HG03558 (cell line): ENCODE data around the gene PRR5.
"Not testable (repeated sequence)": the region's sequence is repeated elsewhere in the genome, so short reads cannot be mapped to it uniquely, and the experiment has no call there.

Source experiments
- ATAC-seq: cut with Tn5 transposase; IDR thresholded peaks from one replicate; pipeline ENCODE4 v1.9.1; 2021; ENCODE audit warnings: moderate number of reproducible peaks; ENCODE audit not compliant: unreplicated experiment; ENCODE audit errors: extremely low read depth

PRR5 gene

DNA sequence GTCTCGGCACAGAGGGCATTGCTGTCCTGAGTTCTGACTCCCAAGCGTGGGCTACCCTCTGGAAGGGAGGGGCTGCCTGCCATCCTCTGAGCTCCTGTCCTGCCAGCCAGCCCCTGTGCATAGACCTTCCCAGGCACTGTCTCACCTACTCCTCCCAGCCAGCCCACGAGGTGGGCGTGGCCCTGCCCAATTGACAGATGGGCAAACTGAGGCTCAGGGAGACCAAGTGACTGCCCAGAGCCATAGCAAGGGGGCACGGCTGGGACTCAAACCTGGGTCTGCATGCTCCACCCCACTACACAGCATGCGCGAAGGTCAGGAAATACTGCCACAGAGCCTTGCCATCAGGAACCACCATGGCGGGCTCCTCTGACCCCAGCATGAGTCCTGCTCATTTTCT, 29.4 kb upstream of the PRR5 start:
- ATAC-seq: no peak

DNA sequence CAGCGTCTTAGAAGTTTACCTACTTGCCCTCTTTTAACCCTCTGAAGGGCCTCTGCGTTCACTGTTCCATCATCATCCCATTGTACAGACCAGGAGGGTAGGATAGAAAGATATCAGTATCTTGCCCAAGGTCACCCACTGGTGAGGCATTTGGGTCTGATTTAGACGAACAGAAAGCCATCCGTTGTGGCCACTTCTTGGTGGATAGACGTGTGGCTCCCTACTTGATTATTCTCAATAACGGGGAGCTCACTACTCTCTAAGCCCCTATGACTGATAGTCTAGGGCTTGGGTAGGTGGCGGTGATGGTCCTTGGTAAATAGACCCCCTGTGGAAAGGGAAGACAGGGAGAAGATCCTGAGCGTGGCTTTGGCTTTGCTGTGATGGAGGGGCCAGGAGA, 28.6 kb upstream of the PRR5 start:
- no peak for ATAC-seq

DNA sequence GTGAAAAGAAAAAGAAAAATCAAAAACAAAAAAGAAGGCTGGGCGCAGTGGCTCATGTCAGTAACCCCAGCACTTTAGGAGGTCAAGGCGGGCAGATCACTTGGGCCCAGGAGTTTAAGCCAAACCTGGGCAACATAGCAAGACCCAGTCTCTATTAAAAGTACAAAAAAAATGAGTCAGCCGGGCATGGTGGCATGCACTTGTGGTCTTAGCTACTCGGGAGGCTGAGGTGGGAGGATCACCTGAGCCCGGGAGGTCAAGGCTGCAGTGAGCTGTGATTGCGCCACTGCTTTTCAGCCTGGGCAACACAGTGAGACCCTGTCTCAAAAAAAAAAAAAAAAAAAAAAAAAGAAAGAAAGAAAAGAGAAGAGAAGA, 26.0 kb upstream of the PRR5 start:
- not testable (repeated sequence) for ATAC-seq

DNA sequence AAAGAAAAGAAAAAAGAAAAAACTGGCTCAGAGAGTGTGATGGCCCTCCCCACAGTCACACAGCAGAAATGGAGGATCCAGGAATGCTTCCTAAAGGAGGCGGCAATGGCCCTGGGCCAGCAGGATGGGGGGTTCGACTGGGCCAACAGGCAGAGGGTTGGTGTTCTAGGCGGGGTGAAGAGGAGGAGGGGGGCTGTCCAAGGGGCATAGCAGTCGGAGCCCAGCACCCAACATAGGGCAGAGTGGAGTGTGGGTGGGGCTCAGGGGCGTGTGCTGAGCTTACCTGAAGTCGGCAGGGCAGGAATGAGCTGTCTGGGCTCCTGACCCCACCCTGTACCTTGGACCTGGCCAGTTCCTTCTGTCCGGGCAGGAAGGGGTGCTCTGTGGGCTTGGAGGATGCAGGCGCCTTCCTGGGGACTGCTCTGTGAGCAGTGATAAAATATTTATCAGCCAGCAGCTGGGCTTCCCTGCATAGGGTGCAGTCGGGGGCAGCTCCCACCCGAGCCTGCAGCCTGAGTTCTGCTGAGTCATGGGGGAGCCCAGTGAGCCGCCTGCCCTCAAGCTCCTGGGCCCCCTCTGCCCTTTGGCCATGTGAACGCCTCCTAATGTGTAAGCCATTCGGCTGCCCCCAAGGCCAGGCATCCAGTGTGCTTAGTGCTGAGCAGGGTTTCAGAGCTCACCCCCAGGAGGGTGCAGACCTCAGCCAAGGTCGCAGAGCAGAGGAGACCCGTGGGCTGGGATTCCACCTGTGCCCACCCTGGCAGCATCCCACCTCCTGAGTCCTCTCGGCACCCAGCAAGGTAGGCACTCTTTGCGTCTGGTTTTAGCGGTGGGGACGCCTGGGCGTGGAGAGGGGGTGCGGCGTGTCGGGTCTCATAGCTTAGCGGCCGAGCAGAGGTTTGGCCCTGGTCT, 25.3 kb upstream of the PRR5 start:
- ATAC-seq: no peak

GRCh38 chr22:44677353-44677840, 24.6 kb upstream of the PRR5 start:
- ATAC-seq: no peak

DNA sequence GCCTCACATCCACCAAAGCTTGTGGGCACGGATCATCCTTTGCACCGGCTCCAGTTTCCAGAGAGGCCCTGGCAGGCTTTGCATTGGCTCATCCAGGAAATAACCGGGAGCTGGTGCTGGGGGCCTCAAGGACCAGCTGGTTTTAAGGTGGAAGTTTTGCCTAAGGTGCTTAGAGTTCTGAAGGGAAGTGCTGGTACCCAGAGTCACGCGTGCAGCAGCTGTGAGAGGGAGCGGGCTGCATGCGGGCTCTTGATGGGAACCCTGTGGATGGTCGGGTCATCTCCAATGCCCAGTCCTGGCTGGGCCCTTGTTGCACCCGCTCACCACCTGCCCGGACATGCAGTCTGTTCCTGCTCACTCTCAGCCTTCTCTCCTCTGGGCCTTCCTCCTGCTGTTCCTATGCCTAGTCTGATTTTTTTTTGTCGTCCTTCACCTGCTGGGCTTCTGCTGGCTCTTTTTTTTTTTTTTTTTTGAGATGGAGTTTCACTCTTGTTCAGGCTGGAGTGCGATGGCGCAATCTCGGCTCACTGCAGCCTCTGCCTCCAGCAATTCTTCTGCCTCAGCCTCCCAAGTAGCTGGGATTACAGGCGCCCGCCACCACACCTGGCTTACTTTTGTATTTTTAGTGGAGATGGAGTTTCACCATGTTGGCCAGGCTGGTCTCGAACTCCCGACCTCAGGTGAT, 24.0 kb upstream of the PRR5 start:
- no peak for ATAC-seq

GRCh38 chr22:44678556-44679305, 23.3 kb upstream of the PRR5 start:
- ATAC-seq: no peak

DNA sequence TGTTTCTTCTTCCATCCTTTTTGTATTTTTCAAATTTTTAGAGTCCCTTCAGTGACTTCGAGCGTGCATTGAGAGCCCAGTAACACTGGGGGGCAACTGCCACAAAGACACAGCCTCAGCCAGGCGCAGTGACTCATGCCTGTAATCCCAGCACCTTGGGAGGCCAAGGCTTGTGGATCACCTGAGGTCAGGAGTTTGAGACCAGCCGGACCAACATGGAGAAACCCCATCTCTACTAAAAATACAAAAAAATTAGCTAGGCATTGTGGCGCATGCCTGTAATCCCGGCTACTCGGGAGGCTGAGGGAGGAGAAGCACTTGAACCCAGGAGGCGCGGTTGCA, 22.7 kb upstream of the PRR5 start:
- ATAC-seq: not testable (repeated sequence)

DNA sequence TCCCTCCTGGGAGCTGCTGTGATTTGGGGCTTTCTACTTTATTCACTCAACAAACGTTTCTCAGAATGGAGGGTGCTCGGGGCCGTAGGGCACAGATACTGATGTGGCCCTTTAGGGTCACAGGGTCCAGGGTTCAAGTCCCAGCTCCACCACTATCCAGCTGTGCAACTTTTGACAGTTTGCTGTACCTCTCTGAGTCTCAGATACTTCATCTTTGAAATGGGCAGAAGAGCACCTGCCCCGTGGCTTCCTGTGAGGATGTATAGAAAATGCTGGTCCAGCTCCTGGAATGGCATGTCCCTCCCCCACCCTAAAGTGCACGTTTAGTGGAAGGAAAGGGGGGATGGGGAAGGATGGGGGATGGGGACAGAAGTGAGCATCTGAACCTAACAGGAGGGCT, 21.9 kb upstream of the PRR5 start:
- ATAC-seq: no peak

- ATAC-seq: no peak
These were observed 21.5 kb upstream of the PRR5 start for GRCh38 chr22:44680481-44680894.

- ATAC-seq: no peak
These were observed 19.3 kb upstream of the PRR5 start for GRCh38 chr22:44682556-44683168.

DNA sequence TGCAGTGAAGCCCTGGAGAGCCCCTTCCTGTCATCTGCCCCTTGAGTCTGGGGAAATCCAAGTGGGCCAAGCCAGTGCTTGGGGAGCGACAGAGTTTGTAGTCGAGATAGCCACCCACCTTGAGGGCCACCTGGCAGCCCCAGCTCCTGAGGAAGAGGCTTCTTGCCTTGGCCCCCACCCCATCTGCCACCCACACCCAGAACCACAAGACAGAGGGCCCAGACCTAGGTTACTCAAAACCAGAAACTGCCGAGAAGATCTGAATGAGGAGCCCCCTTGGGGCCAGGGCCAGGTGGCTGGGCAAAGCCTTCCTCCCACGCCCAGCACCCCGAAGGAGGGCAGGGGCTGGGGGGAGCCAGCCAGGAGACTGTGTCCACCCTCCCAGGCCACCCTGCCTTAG, 18.8 kb upstream of the PRR5 start:
- no peak for ATAC-seq

DNA sequence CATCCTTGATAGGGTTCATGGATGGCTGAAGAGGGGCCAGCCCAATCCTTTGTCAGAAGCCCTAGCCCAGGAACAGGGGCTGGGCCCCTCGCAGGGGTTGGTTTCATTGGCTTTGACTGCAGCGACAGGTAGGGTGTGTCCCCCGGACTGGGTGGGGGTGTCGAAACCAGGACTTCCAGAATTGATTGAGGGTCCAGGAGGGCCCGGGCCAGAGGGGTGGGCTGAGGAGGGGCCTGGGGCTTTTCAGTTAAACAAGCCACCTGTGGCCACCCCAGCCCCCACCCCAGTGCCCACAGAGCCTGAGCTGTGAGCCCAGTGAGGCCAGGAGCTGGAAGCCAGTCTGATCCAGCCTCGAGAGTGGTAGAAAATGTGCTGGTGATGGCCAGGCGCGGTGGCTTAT, 18.1 kb upstream of the PRR5 start:
- ATAC-seq: no peak

GRCh38 chr22:44684506-44685383, 17.3 kb upstream of the PRR5 start:
- peak; percentile 25 for ATAC-seq

DNA sequence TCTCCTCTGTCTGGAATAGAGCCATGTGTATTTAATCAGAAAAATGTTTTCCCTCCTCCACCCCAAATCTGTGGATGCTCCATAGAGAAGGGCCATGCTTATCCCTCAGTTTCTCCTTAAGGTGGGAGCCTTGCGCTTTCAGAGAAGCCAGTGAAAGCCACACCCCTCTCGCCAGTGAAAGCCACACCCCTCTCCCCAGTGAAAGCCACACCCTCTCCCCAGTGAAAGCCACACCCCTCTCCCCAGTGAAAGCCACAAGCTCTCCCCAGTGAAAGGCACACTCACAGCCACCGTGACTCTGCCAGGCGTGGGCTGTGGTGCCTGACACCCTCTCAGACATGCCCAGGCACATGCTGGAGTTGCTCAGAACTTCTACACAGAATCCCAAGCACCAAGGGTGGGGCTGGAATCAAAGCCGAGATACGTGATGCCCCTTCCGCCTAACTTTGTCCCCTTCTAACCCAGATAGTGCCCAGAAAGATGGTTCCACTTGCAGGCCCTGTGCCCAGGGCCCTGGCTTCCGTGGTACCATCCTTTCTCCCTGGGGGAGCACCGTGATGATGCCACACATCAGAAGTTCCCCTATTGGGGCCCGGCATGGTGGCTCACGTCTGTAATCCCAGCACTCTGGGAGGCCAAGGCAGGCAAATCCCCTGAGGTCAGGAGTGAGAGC, 16.5 kb upstream of the PRR5 start:
- no peak for ATAC-seq

GRCh38 chr22:44686873-44687600, 15.0 kb upstream of the PRR5 start:
- ATAC-seq: no peak

GRCh38 chr22:44689173-44689572, 12.8 kb upstream of the PRR5 start:
- no peak for ATAC-seq

- no peak for ATAC-seq
These were observed 12.0 kb upstream of the PRR5 start for GRCh38 chr22:44689915-44690524.
